Measurements from ENCODE around the gene ACAP1.

The ACAP1 gene

GRCh38 chr17:7355573-7355972 lies 19.2 kb downstream of the ACAP1 start:
- Histone ChIP-seq H3K27me3 (ENCODE audit: control insufficient read depth, low read length) (no peaks in the 10 kb centered on the region), H3K4me2 (ENCODE audit: low read length) (no peak overlapping the region), H3K36me3 (ENCODE audit: control insufficient read depth, low read length) (peaks cover 5% of the 10 kb centered on the region), H3F3A (ENCODE audit: control insufficient read depth, insufficient read depth) (0 out of 2 replicates have a peak, but pooled peaks cover 3% of the 10 kb centered on the region), H3K79me2 (ENCODE audit: control insufficient read depth, low read length) (no peaks in the 10 kb centered on the region), H3K4me3 (ENCODE audit: low read length) (no peak overlapping the region), H3K9me3 (ENCODE audit: control insufficient read depth, insufficient read depth, low read length) (no peaks in the 10 kb centered on the region), H4K20me1 (ENCODE audit: control insufficient read depth, insufficient read depth, low read depth, low read length) (no peaks in the 10 kb centered on the region), H3K27ac (ENCODE audit: low read depth, low read length) (no peak overlapping the region), H3K4me1 (ENCODE audit: control insufficient read depth, low read length) (peaks cover 23% of the 10 kb centered on the region), H3K9me2 (replicated peaks; ENCODE audit: control insufficient read depth, low read length) (no peaks in the 10 kb centered on the region)
- TF ChIP-seq CTCF (IDR thresholded peaks at IDR 0.05; ENCODE audit: low read depth, low read length, poor library complexity, severe bottlenecking), result no peak
- no peak for TF ChIP-seq EZH2phosphoT487 (IDR thresholded peaks at IDR 0.05; ENCODE audit: borderline replicate concordance, low read length)

- H3K4me2 ChIP-seq (ENCODE audit: low read length), result peak overlapping the region; percentile 34
- H3K4me3 ChIP-seq (ENCODE audit: low read length), result no peak overlapping the region
These were observed 19.8 kb downstream of the ACAP1 start for GRCh38 chr17:7356072-7356549.

GRCh38 chr17:7356756-7357155 lies 20.4 kb downstream of the ACAP1 start:
- H3K4me3 ChIP-seq (ENCODE audit: low read length), result no peak overlapping the region
- no peaks in the 10 kb centered on the region for H3K9me2 ChIP-seq (replicated peaks; ENCODE audit: control insufficient read depth, low read length)
- H3K9me3 ChIP-seq (ENCODE audit: control insufficient read depth, insufficient read depth, low read length), result no peaks in the 10 kb centered on the region
- TF ChIP-seq CTCF (IDR thresholded peaks at IDR 0.05; ENCODE audit: low read depth, low read length, poor library complexity, severe bottlenecking) (no peak), EZH2phosphoT487 (IDR thresholded peaks at IDR 0.05; ENCODE audit: borderline replicate concordance, low read length) (no peak)
- H3F3A ChIP-seq (ENCODE audit: control insufficient read depth, insufficient read depth), result 0 out of 2 replicates have a peak, but pooled peaks cover 3% of the 10 kb centered on the region
- H4K20me1 ChIP-seq (ENCODE audit: control insufficient read depth, insufficient read depth, low read depth, low read length), result no peaks in the 10 kb centered on the region
- no peaks in the 10 kb centered on the region for H3K79me2 ChIP-seq (ENCODE audit: control insufficient read depth, low read length)
- H3K27ac ChIP-seq (ENCODE audit: low read depth, low read length), result no peak overlapping the region
- peaks cover 14% of the 10 kb centered on the region for H3K4me1 ChIP-seq (ENCODE audit: control insufficient read depth, low read length)
- H3K4me2 ChIP-seq (ENCODE audit: low read length), result no peak overlapping the region
- H3K36me3 ChIP-seq (ENCODE audit: control insufficient read depth, low read length), result no peaks in the 10 kb centered on the region
- no peaks in the 10 kb centered on the region for H3K27me3 ChIP-seq (ENCODE audit: control insufficient read depth, low read length)

More at GRCh38 chr17:7356072-7356549, 19.8 kb downstream of the ACAP1 start:
- Histone ChIP-seq H3K27ac (ENCODE audit: low read depth, low read length) (no peak overlapping the region), H3F3A (ENCODE audit: control insufficient read depth, insufficient read depth) (0 out of 2 replicates have a peak, but pooled peaks cover 3% of the 10 kb centered on the region), H4K20me1 (ENCODE audit: control insufficient read depth, insufficient read depth, low read depth, low read length) (no peaks in the 10 kb centered on the region), H3K36me3 (ENCODE audit: control insufficient read depth, low read length) (peaks cover 1% of the 10 kb centered on the region), H3K27me3 (ENCODE audit: control insufficient read depth, low read length) (no peaks in the 10 kb centered on the region), H3K79me2 (ENCODE audit: control insufficient read depth, low read length) (no peaks in the 10 kb centered on the region), H3K9me3 (ENCODE audit: control insufficient read depth, insufficient read depth, low read length) (no peaks in the 10 kb centered on the region), H3K9me2 (replicated peaks; ENCODE audit: control insufficient read depth, low read length) (no peaks in the 10 kb centered on the region), H3K4me1 (ENCODE audit: control insufficient read depth, low read length) (peaks cover 19% of the 10 kb centered on the region)
- peak; percentile 92 for TF ChIP-seq CTCF (IDR thresholded peaks at IDR 0.05; ENCODE audit: low read depth, low read length, poor library complexity, severe bottlenecking)
- TF ChIP-seq EZH2phosphoT487 (IDR thresholded peaks at IDR 0.05; ENCODE audit: borderline replicate concordance, low read length), result no peak

Measured in DOHH2 (cell line).